Spleen (tissue), 11 donors: ENCODE measurements around the gene CHCHD1. TPM values are rescaled to one million over a fixed set of nuclear protein-coding genes. Genes with fewer than 3 reads are reported as not detected.

Experiments
- DNase-seq: peaks from one replicate; pipeline ENCODE4 v3.0.0-alpha.2; 2020
- H3K27ac ChIP-seq, 8 donors: fragments of 200-600 bp; sonication (generic) in 7 of 8; 1 replicate in 4 of 8; 2 replicates in 4 of 8; pipeline versions ENCODE4 v1.5.0 to v1.8.0; 2016 to 2021; ENCODE audit warnings: inconsistent platforms in 4 of 8, mild to moderate bottlenecking in 4 of 8, moderate library complexity in 1 of 8
- H3K27me3 ChIP-seq, 7 donors: fragments of 200-600 bp; sonication (generic) in 6 of 7; replicated peaks in 1 of 7; 1 replicate in 4 of 7; 2 replicates in 3 of 7; pipeline versions ENCODE4 v1.5.0 to v1.8.0; 2016 to 2021; ENCODE audit warnings: inconsistent platforms in 3 of 7, mild to moderate bottlenecking in 1 of 7
- H3K36me3 ChIP-seq, 6 donors: fragments of 200-600 bp; sonication (generic) in 5 of 6; 1 replicate in 4 of 6; 2 replicates in 2 of 6; pipeline versions ENCODE4 v1.5.0 to v1.8.0; 2016 to 2021; ENCODE audit warnings: inconsistent platforms in 2 of 6
- H3K4me1 ChIP-seq, 6 donors: fragments of 200-600 bp; sonication (generic) in 5 of 6; 1 replicate in 3 of 6; 2 replicates in 3 of 6; pipeline versions ENCODE4 v1.5.0 to v1.8.0; 2016 to 2021; ENCODE audit warnings: inconsistent platforms in 3 of 6
- H3K4me3 ChIP-seq, 8 donors: fragments of 200-600 bp; sonication (generic) in 7 of 8; 1 replicate in 4 of 8; 2 replicates in 4 of 8; pipeline versions ENCODE4 v1.5.0 to v1.8.0; 2016 to 2021; ENCODE audit warnings: inconsistent platforms in 4 of 8, mild to moderate bottlenecking in 4 of 8, moderate library complexity in 2 of 8
- H3K9me3 ChIP-seq, 8 donors: fragments of 200-600 bp; sonication (generic) in 7 of 8; 1 replicate in 4 of 8; 2 replicates in 4 of 8; pipeline versions ENCODE4 v1.5.0 to v1.8.0; 2016 to 2021; ENCODE audit warnings: inconsistent platforms in 4 of 8
- POLR2A ChIP-seq, 3 donors: fragments of 450-650 bp; IDR thresholded peaks; one replicate each; pipeline ENCODE4 v1.5.1; 2017; ENCODE audit warnings: antibody characterized with exemption in 3 of 3, mild to moderate bottlenecking in 1 of 3
- POLR2AphosphoS5 ChIP-seq, 3 donors: sonication (generic); formaldehyde crosslinking; IDR thresholded peaks; one replicate each; pipeline ENCODE4 v1.5.1; 2017; ENCODE audit warnings: antibody characterized with exemption in 3 of 3
- WGBS, 5 donors: extraction: QIAGEN DNeasy Blood & Tissue Kit in 3 of 5; methylation state at CpG; one replicate each; pipeline versions ENCODE4 v1.1.5 to v1.1.7; 2013 to 2018; 5-methylcytosine and 5-hydroxymethylcytosine counted together
- intact Hi-C: fragments of 100-400 bp; cut with DNase I; formaldehyde crosslinking; loops from one replicate; pipeline ENCODE4 v1.15.0; 2023; ENCODE audit warnings: low total_unique reads
- polyA plus RNA-seq, 3 donors: library from polyadenylated mRNA; stranded (reverse); fragments of 200-250 nt; gene quantifications; one replicate each; pipeline ENCODE4 v1.2.1, GENCODE V29; 2013
- total RNA-seq, 7 donors: library from RNA; depleted of rRNA in 3 of 7; stranded (reverse); fragments of >200 nt in 3 of 7; fragmentation: NEBNext Ultra II Directional in 4 of 7; extraction: Animal tissue kit (Norgen Biotek cat#: 25700) in 4 of 7; gene quantifications; one replicate each; pipeline versions ENCODE4 v1.1.0 to v1.2.1, GENCODE V29; 2016 to 2021
- TF ChIP-seq, protein P1 (sequence below), 11 experiments: fragments of 200-600 bp in 7 of 11; fragments of 450-650 bp in 4 of 11; sonication (generic) in 4 of 11; IDR thresholded peaks in 8 of 11; conservative IDR thresholded peaks in 3 of 11; 1 replicate in 7 of 11; 2 replicates in 4 of 11; pipeline versions ENCODE4 v1.4.0 to v1.8.0; 2016 to 2021; ENCODE audit warnings: antibody characterized with exemption in 11 of 11, inconsistent platforms in 4 of 11, mild to moderate bottlenecking in 1 of 11
- donor health status: healthy with polysubstance abuse.
- donor health status: DM: no; HTN: no; CAD: no; lungs with moderate emphysema.
- donor health status: DM: no; HTN: no; CAD: no.
- donor health status: Bipolar disorder and iron deficiency.
- donor health status: healthy.
- donor health status: DM: no; HTN: no; CAD: no.
- donor health status: DM: yes; HTN: yes; CAD: no.

Gene CHCHD1
- total and polyA plus RNA-seq, 10 donors, result 14.6 to 75.9 (median 26.4) TPM

DNA sequence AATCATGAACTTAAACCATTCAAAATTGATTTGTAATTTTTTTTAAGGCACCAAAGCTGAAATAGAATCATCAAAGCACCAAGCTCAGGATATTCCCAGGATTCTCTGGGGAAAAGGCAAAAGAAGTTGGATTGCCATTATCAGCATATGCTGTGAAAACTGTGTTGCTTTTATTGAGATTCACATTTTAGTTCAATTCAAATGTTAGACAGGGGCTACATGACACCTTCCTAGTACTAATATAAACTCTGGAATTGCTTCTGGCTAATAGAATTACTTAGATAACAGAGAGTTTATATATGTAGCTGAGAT lies 33.8 kb downstream of the CHCHD1 start:
- peaks cover under 1 to 74% (median 24%) of the 10 kb centered on the region in 6 donors for H3K4me1 ChIP-seq
- no peaks in the 10 kb centered on the region for H3K27me3 ChIP-seq
- no peak for DNase-seq
- TF ChIP-seq, protein P1, sequence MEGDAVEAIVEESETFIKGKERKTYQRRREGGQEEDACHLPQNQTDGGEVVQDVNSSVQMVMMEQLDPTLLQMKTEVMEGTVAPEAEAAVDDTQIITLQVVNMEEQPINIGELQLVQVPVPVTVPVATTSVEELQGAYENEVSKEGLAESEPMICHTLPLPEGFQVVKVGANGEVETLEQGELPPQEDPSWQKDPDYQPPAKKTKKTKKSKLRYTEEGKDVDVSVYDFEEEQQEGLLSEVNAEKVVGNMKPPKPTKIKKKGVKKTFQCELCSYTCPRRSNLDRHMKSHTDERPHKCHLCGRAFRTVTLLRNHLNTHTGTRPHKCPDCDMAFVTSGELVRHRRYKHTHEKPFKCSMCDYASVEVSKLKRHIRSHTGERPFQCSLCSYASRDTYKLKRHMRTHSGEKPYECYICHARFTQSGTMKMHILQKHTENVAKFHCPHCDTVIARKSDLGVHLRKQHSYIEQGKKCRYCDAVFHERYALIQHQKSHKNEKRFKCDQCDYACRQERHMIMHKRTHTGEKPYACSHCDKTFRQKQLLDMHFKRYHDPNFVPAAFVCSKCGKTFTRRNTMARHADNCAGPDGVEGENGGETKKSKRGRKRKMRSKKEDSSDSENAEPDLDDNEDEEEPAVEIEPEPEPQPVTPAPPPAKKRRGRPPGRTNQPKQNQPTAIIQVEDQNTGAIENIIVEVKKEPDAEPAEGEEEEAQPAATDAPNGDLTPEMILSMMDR (IDR thresholded peaks at IDR 0.05 in 8 of 11, conservative IDR thresholded peaks at IDR 0.05 in 3 of 11), result no peak
- H3K27ac ChIP-seq, result peak overlapping the region in 5 of 8 donors; percentile 14 to 81 (median 73)
- intact Hi-C loops, result no loop called here
- H3K4me3 ChIP-seq, result no peak overlapping the region
- peaks cover 0 to 79% (median 37%) of the 10 kb centered on the region in 6 donors for H3K36me3 ChIP-seq
- no peaks in the 10 kb centered on the region for H3K9me3 ChIP-seq

DNA sequence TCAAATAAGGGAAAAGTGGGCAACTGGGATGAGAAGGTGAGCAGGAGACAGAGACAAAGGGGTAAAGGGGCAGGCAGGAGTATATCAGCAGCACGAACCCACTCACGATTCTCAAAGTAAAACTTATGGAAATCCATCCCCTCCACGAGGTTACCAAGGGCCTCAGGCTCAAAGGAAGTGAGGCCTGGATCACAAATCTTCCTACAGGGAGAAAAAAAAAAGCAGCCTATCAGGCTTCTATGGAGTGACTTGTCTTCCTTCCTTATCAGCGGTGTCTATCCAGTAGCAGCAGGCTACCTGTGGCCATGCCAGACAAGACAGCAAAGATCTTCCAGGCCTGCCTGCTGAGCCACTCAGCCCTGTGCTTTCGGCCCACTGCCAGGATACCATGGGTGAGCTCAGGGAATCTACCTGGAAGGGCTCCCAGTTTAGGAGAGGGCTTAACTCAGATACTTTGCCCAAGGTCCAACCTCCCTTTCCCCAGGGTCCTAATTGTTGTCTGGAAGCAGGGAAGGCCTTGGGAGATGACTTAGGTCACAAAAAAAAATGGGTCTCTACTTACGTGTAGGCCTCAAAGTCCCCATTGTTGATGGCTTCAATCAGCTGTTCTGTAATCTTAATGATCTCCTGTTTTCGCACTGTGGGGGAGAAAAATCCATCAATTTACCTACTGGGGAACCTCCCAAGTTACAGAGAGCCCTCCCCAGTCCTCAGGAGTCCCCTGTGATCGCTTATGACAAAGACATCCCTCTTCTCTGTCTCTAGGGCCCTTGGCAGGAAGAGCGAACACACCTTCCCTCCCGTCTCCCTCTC lies 35.3 kb downstream of the CHCHD1 start:
- peaks cover 0 to 93% (median 50%) of the 10 kb centered on the region in 6 donors for H3K36me3 ChIP-seq
- DNase-seq, result no peak
- H3K4me3 ChIP-seq, result no peak overlapping the region
- intact Hi-C loops, result no loop called here
- no peaks in the 10 kb centered on the region for H3K9me3 ChIP-seq
- H3K27ac ChIP-seq, result peak overlapping the region in 5 of 8 donors; percentile 8 to 81 (median 73)
- 82 to 92% (median 87%) methylated on average over 10 of the region's 10 CpGs for WGBS, 5 donors
- TF ChIP-seq, protein P1 (IDR thresholded peaks at IDR 0.05 in 8 of 11, conservative IDR thresholded peaks at IDR 0.05 in 3 of 11), result no peak
- TF ChIP-seq POLR2AphosphoS5 (IDR thresholded peaks at IDR 0.05) (no peak), POLR2A (IDR thresholded peaks at IDR 0.05) (no peak)
- no peaks in the 10 kb centered on the region for H3K27me3 ChIP-seq
- peaks cover 0 to 71% (median 21%) of the 10 kb centered on the region in 6 donors for H3K4me1 ChIP-seq

- Histone ChIP-seq H3K4me1 (peaks cover 0 to 63% (median 18%) of the 10 kb centered on the region in 6 donors), H3K9me3 (no peaks in the 10 kb centered on the region), H3K4me3 (no peak overlapping the region), H3K36me3 (peaks cover 0 to 97% (median 54%) of the 10 kb centered on the region in 6 donors), H3K27ac (peak overlapping the region in 4 of 8 donors; percentile 31 to 81 (median 74)), H3K27me3 (no peaks in the 10 kb centered on the region)
- TF ChIP-seq POLR2AphosphoS5 (IDR thresholded peaks at IDR 0.05), result no peak
- TF ChIP-seq POLR2A (IDR thresholded peaks at IDR 0.05), result no peak
- TF ChIP-seq, protein P1 (IDR thresholded peaks at IDR 0.05 in 8 of 11, conservative IDR thresholded peaks at IDR 0.05 in 3 of 11), result no peak
- intact Hi-C loops, result no loop called here
- no peak for DNase-seq
- 91 to 96% (median 93%) methylated on average over 5 of the region's 5 CpGs for WGBS, 5 donors
Observed at GRCh38 chr10:73817826-73818225, 36.0 kb downstream of the CHCHD1 start.

GRCh38 chr10:73818402-73818801 lies 36.6 kb downstream of the CHCHD1 start:
- DNase-seq, result peak; percentile 81
- TF ChIP-seq POLR2AphosphoS5 (IDR thresholded peaks at IDR 0.05), result peak in 1 of 3 donors; percentile 53
- TF ChIP-seq, protein P1 (IDR thresholded peaks at IDR 0.05 in 8 of 11, conservative IDR thresholded peaks at IDR 0.05 in 3 of 11), result no peak
- no peak overlapping the region for H3K4me3 ChIP-seq
- intact Hi-C loops, result no loop called here
- no peaks in the 10 kb centered on the region for H3K9me3 ChIP-seq
- peaks cover 0 to 61% (median 18%) of the 10 kb centered on the region in 6 donors for H3K4me1 ChIP-seq
- H3K27ac ChIP-seq, result peak overlapping the region in 6 of 8 donors; percentile 31 to 81 (median 58)
- H3K36me3 ChIP-seq, result peaks cover 0 to 97% (median 57%) of the 10 kb centered on the region in 6 donors
- no peaks in the 10 kb centered on the region for H3K27me3 ChIP-seq
- 66 to 89% (median 80%) methylated on average over 2 to 10 of the region's 10 CpGs for WGBS, 5 donors
